Glutamatergic neuron (in vitro differentiated cells): ENCODE measurements around the gene ZCCHC14. TPM values are rescaled to one million over a fixed set of nuclear protein-coding genes. Genes with fewer than 3 reads are reported as not detected.

Experiments used
- DNase-seq: peaks from one replicate; pipeline ENCODE4 v3.0.0; 2022
- H3K27ac Mint-ChIP-seq: one replicate; pipeline ENCODE4 v1.8.0; 2020; ENCODE audit warnings: mild to moderate bottlenecking, mixed read lengths, inconsistent platforms; ENCODE audit not compliant: unreplicated experiment
- H3K27me3 Mint-ChIP-seq: one replicate; pipeline ENCODE4 v1.8.0; 2020; ENCODE audit warnings: mild to moderate bottlenecking, moderate library complexity, mixed read lengths, inconsistent platforms; ENCODE audit not compliant: unreplicated experiment
- H3K36me3 Mint-ChIP-seq: one replicate; pipeline ENCODE4 v1.8.0; 2020; ENCODE audit warnings: mild to moderate bottlenecking, mixed read lengths, inconsistent platforms; ENCODE audit not compliant: unreplicated experiment
- H3K4me1 Mint-ChIP-seq: one replicate; pipeline ENCODE4 v1.8.0; 2020; ENCODE audit warnings: mild to moderate bottlenecking, low read depth, mixed read lengths, inconsistent platforms; ENCODE audit not compliant: unreplicated experiment
- H3K4me3 Mint-ChIP-seq: one replicate; pipeline ENCODE4 v1.8.0; 2020; ENCODE audit warnings: mild to moderate bottlenecking, mixed read lengths, inconsistent platforms; ENCODE audit not compliant: unreplicated experiment
- H3K9me3 Mint-ChIP-seq: one replicate; pipeline ENCODE4 v1.8.0; 2020; ENCODE audit warnings: mild to moderate bottlenecking, moderate library complexity, mixed read lengths, inconsistent platforms; ENCODE audit not compliant: unreplicated experiment
- total RNA-seq: library from RNA; stranded (reverse); fragmentation: NEBNext Ultra II Directional; extraction: Animal tissue kit (Norgen Biotek cat#: 25700); gene quantifications from one replicate; pipeline ENCODE4 v1.2.1, GENCODE V29; 2021; ENCODE audit not compliant: unreplicated experiment
- TF ChIP-seq, protein P1 (sequence below): fragments of 200-600 bp; sonication (generic); IDR thresholded peaks from one replicate; pipeline ENCODE4 v1.5.0; 2021; ENCODE audit not compliant: partially characterized antibody, unreplicated experiment

The ZCCHC14 gene
- total RNA-seq, 1 donor from 2014 or later: 29.2 TPM

DNA sequence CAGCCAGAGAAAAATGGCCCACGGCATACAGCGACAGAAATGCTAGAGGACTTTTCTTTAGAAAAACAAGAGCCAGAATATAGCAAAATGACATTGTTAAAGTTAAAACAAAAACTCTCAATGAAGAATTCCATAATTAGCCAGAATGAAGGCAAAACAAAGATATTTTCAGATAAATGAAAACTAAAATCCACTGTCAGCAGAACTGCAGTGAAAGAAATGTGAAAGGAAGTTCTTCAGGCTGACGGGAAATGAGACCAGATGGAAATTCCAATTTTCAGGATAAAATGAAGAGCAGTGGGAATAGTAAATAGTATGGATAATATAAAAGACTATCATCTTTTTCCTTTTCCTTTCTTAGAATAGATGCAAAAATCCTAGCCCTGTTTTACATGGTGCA, 38.4 kb downstream of the ZCCHC14 start:
- Mint-ChIP-seq H3K36me3 (no peaks in the 10 kb centered on the region), H3K27ac (no peak overlapping the region), H3K9me3 (peaks cover 2% of the 10 kb centered on the region), H3K27me3 (no peaks in the 10 kb centered on the region), H3K4me3 (no peak overlapping the region), H3K4me1 (peaks cover 25% of the 10 kb centered on the region)
- TF ChIP-seq, protein P1, sequence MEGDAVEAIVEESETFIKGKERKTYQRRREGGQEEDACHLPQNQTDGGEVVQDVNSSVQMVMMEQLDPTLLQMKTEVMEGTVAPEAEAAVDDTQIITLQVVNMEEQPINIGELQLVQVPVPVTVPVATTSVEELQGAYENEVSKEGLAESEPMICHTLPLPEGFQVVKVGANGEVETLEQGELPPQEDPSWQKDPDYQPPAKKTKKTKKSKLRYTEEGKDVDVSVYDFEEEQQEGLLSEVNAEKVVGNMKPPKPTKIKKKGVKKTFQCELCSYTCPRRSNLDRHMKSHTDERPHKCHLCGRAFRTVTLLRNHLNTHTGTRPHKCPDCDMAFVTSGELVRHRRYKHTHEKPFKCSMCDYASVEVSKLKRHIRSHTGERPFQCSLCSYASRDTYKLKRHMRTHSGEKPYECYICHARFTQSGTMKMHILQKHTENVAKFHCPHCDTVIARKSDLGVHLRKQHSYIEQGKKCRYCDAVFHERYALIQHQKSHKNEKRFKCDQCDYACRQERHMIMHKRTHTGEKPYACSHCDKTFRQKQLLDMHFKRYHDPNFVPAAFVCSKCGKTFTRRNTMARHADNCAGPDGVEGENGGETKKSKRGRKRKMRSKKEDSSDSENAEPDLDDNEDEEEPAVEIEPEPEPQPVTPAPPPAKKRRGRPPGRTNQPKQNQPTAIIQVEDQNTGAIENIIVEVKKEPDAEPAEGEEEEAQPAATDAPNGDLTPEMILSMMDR: no peak
- DNase-seq: no peak

DNA sequence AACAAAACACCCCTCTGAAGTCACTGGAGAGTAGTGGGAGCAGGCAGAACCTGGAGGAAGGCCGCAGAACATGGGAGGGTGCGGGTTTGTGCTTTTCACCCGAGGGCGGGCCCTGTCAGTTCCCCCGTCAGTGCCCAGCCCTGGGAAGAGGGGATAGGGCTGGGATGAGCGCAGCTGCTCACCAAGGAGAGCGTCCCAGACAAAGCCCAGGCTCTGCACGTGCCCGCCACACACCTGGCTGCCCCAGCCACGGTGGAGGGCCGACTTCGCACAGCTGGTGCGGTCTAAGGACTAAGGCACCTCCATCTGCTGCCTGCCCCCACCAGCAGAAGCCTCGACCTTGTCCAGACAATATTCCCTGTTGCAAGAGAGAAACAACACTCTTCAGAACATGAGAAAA, 39.5 kb downstream of the ZCCHC14 start:
- Mint-ChIP-seq H3K27ac (peak overlapping the region; percentile 67), H3K36me3 (no peaks in the 10 kb centered on the region), H3K4me3 (peak overlapping the region; percentile 39), H3K4me1 (peaks cover 25% of the 10 kb centered on the region), H3K9me3 (peaks cover 2% of the 10 kb centered on the region), H3K27me3 (no peaks in the 10 kb centered on the region)
- TF ChIP-seq, protein P1: no peak
- no peak for DNase-seq

DNA sequence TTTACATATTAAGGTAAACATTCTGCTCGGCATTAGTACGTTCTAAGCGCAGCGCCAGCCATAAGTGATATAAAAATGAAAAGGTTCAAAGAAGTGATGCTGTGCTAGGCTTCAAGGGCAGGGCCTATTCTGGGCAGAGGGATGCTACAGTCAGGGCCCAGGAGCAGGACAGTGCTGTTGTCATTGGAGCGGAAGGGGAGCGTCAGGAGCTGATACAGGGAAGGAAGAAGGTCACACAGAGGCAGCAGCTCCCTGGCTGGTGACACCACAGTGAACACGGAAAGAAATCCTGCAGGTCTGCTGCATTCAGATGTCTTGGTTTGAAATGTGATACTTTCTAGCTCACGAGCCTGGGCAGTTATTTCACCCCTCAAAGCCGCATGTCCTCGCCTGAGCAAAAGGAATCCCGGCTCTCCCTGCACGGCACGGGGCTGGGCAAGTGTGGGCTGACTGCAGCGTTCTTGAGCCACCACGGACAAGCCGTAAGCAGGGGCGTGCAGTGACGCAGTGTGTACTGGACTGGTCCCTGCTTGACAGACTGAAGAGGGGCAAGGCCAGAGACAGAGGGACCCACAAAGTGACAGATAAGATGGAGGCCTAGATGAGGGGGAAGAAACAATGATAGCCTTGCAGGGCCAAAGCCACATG, 41.1 kb downstream of the ZCCHC14 start:
- DNase-seq: no peak
- H3K36me3 Mint-ChIP-seq: no peaks in the 10 kb centered on the region
- no peak overlapping the region for H3K4me3 Mint-ChIP-seq
- TF ChIP-seq, protein P1: no peak
- no peaks in the 10 kb centered on the region for H3K27me3 Mint-ChIP-seq
- H3K27ac Mint-ChIP-seq: no peak overlapping the region
- peaks cover 22% of the 10 kb centered on the region for H3K4me1 Mint-ChIP-seq
- H3K9me3 Mint-ChIP-seq: peaks cover 5% of the 10 kb centered on the region

DNA sequence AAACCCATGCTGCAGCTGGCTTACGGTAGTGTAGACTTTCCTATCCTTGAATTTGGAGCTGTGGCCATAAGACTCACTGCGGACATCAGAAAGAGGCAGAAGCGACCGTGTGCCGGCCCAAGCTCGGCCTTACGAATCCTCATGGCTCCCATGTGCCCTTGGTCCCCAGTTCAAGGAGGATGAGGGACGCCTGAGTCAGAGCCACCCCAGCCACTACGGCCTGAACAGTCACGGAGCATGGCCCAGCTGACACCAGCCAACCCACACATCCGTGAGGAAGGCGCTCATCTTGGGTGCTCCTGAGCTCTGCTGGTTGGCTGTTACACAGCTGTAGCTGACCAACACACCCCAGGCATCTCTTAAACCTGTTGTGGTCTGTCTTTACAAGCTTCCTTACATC, 44.0 kb downstream of the ZCCHC14 start:
- Mint-ChIP-seq H3K27ac (no peak overlapping the region), H3K36me3 (peaks cover 13% of the 10 kb centered on the region), H3K27me3 (no peaks in the 10 kb centered on the region), H3K4me1 (peaks cover 20% of the 10 kb centered on the region), H3K9me3 (peaks cover 5% of the 10 kb centered on the region), H3K4me3 (no peak overlapping the region)
- TF ChIP-seq, protein P1: no peak
- DNase-seq: no peak

DNA sequence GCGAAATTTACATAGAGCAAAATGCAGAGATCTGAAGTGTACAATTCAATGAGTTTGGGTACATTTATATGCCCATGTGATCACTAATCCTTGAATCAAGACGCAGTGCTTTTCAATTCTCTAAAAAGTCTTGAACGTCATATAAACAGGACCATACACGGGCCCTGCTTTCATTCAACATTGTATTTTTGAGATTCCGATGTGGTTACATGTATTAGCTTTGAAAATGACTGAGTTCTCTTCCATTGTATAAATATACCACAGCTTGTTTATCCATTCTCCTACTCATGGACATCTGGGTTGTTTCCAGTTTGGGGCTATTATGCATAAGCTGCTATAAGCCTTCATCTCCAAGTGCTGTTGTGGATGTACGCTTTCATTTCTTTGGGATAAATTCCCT, 45.5 kb downstream of the ZCCHC14 start:
- Mint-ChIP-seq H3K27ac (no peak overlapping the region), H3K36me3 (peaks cover 13% of the 10 kb centered on the region), H3K4me1 (peaks cover 5% of the 10 kb centered on the region), H3K4me3 (no peak overlapping the region), H3K9me3 (peaks cover 3% of the 10 kb centered on the region), H3K27me3 (no peaks in the 10 kb centered on the region)
- TF ChIP-seq, protein P1: no peak
- no peak for DNase-seq
